Neural progenitor cell (in vitro differentiated cells): ENCODE measurements around the gene TTYH2.

ENCODE experiments used
- EZH2phosphoT487 ChIP-seq: fragments of 200-600 bp; sonication (generic); IDR thresholded peaks from 2 replicates; pipeline ENCODE4 v1.6.1; 2017; ENCODE audit warnings: antibody characterized with exemption
- TF ChIP-seq, protein P1 (sequence below): fragments of 200-600 bp; sonication (generic); IDR thresholded peaks from 2 replicates; pipeline ENCODE4 v1.5.1; 2017; ENCODE audit warnings: antibody characterized with exemption, mild to moderate bottlenecking

DNA sequence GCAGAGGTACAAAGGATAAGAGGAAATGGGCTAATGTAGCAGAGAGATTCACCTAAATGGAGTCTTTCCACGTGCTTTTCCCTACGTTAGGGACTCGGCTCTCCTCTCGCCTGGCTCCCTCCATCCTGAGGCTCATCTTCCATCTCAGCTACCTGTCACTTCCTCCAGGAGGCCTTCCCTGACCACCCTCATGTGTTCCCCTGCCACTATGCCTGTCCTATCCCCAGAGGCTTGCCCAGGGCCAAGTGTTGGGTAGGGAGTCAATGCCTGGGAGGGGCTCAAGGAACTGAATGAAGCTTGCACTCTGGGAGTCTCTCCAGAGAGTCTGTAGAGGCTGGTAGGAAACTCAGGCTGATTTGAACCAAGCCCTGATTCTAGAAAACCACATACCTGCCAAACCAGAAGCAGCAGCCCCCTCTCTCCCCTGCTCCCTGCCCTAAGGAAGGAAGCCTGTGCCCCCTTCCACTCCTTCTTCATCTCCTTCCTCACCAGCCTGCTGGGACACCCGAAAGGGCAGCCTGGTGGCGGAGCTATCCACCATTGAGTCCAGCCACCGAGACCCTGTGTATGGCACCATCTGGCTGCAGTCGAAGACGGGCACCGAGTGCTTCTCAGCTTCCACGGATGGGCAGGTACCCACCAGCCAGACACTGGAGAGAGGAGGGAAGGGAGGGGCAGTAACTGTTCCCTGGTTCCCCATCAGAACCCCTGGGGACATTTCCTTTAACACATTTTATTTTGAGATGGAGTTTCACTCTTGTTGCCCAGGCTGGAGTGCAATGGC is 86.0 kb downstream of the TTYH2 start:
- TF ChIP-seq, protein P1, sequence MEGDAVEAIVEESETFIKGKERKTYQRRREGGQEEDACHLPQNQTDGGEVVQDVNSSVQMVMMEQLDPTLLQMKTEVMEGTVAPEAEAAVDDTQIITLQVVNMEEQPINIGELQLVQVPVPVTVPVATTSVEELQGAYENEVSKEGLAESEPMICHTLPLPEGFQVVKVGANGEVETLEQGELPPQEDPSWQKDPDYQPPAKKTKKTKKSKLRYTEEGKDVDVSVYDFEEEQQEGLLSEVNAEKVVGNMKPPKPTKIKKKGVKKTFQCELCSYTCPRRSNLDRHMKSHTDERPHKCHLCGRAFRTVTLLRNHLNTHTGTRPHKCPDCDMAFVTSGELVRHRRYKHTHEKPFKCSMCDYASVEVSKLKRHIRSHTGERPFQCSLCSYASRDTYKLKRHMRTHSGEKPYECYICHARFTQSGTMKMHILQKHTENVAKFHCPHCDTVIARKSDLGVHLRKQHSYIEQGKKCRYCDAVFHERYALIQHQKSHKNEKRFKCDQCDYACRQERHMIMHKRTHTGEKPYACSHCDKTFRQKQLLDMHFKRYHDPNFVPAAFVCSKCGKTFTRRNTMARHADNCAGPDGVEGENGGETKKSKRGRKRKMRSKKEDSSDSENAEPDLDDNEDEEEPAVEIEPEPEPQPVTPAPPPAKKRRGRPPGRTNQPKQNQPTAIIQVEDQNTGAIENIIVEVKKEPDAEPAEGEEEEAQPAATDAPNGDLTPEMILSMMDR, result no peak
- TF ChIP-seq EZH2phosphoT487, result no peak
